CD14-positive monocyte (primary cell): ENCODE results near the gene SIGLEC9. TPM values are rescaled to one million over a fixed set of nuclear protein-coding genes. Genes with fewer than 3 reads are reported as not detected.

ENCODE experiments used
- DNase-seq, 3 donors: peaks; one replicate each; pipeline ENCODE4 v3.0.0-alpha.2; 2011 to 2022
- H2AFZ ChIP-seq: 2 replicates; pipeline ENCODE4 v1.6.0; 2012; ENCODE audit warnings: mild to moderate bottlenecking, low read depth, low read length, inconsistent platforms; ENCODE audit not compliant: insufficient read depth, poor library complexity, severe bottlenecking
- H3K27ac ChIP-seq, 2 donors: 1 replicate in 1 of 2; 2 replicates in 1 of 2; pipeline ENCODE4 v1.5.1; 2012 to 2013; ENCODE audit warnings: low read length in 2 of 2, control low read depth in 1 of 2, inconsistent platforms in 1 of 2, low read depth in 1 of 2, mild to moderate bottlenecking in 1 of 2
- H3K27me3 ChIP-seq, 2 donors: one replicate each; pipeline versions ENCODE4 v1.6.0 to v1.6.1; 2011 to 2013; ENCODE audit warnings: low read length in 2 of 2; ENCODE audit not compliant: control insufficient read depth in 2 of 2, insufficient read depth in 2 of 2
- H3K36me3 ChIP-seq, 2 donors: replicated peaks in 1 of 2; 1 replicate in 1 of 2; 2 replicates in 1 of 2; pipeline versions ENCODE4 v1.5.1 to v1.6.1; 2012 to 2013; ENCODE audit warnings: low read length in 2 of 2, control low read depth in 1 of 2, inconsistent platforms in 1 of 2, mild to moderate bottlenecking in 1 of 2; ENCODE audit not compliant: insufficient read depth in 2 of 2, control insufficient read depth in 1 of 2
- H3K4me1 ChIP-seq, 2 donors: 1 replicate in 1 of 2; 2 replicates in 1 of 2; pipeline versions ENCODE4 v1.5.1 to v1.6.1; 2012 to 2013; ENCODE audit warnings: low read length in 2 of 2, control low read depth in 1 of 2, inconsistent platforms in 1 of 2, mild to moderate bottlenecking in 1 of 2, moderate library complexity in 1 of 2; ENCODE audit not compliant: insufficient read depth in 2 of 2, control insufficient read depth in 1 of 2
- H3K4me2 ChIP-seq: replicated peaks from 2 replicates; pipeline ENCODE3; 2012; ENCODE audit warnings: low read length, moderate library complexity, mild to moderate bottlenecking; ENCODE audit not compliant: poor library complexity, severe bottlenecking; ENCODE audit errors: extremely low read depth
- H3K4me3 ChIP-seq, 3 experiments: fragments of 200-600 bp in 1 of 3; sonication (generic) in 1 of 3; replicated peaks in 1 of 3; 1 replicate in 2 of 3; 2 replicates in 1 of 3; pipeline ENCODE4 v1.5.1; 2011 to 2013; ENCODE audit warnings: low read length in 3 of 3, mild to moderate bottlenecking in 3 of 3, control low read depth in 2 of 3, low read depth in 2 of 3, inconsistent platforms in 1 of 3, moderate library complexity in 1 of 3
- H3K79me2 ChIP-seq: 2 replicates; pipeline ENCODE4 v1.6.0; 2012; ENCODE audit warnings: mild to moderate bottlenecking, control low read depth, inconsistent platforms, low read length, moderate library complexity; ENCODE audit not compliant: insufficient read depth
- H3K9ac ChIP-seq: 2 replicates; pipeline ENCODE4 v1.6.0; 2017; ENCODE audit warnings: low read length, mild to moderate bottlenecking; ENCODE audit not compliant: insufficient read depth, poor library complexity, severe bottlenecking
- H3K9me3 ChIP-seq, 2 donors: replicated peaks in 1 of 2; 1 replicate in 1 of 2; 2 replicates in 1 of 2; pipeline versions ENCODE4 v1.5.1 to v1.6.1; 2012 to 2013; ENCODE audit warnings: low read length in 2 of 2, control low read depth in 1 of 2; ENCODE audit not compliant: control insufficient read depth in 1 of 2, insufficient read depth in 1 of 2
- H4K20me1 ChIP-seq: 2 replicates; pipeline ENCODE4 v1.6.0; 2012; ENCODE audit warnings: mild to moderate bottlenecking, low read length, control low read depth, moderate library complexity; ENCODE audit not compliant: insufficient read depth
- H3K27ac Mint-ChIP-seq, 7 donors: one replicate each; pipeline ENCODE4 v1.8.0; 2020; ENCODE audit warnings: mild to moderate bottlenecking in 7 of 7, mixed read lengths in 7 of 7, moderate library complexity in 6 of 7, inconsistent platforms in 2 of 7
- H3K27me3 Mint-ChIP-seq, 3 donors: one replicate each; pipeline ENCODE4 v1.8.0; 2021 to 2022; ENCODE audit warnings: low read depth in 3 of 3, mild to moderate bottlenecking in 3 of 3, mixed read lengths in 3 of 3, moderate library complexity in 3 of 3, inconsistent platforms in 1 of 3
- H3K36me3 Mint-ChIP-seq, 2 donors: one replicate each; pipeline ENCODE4 v1.8.0; 2020; ENCODE audit warnings: mixed read lengths in 2 of 2, inconsistent platforms in 1 of 2, mild to moderate bottlenecking in 1 of 2
- H3K4me1 Mint-ChIP-seq: one replicate; pipeline ENCODE4 v1.8.0; 2020; ENCODE audit warnings: mild to moderate bottlenecking, mixed read lengths
- H3K4me3 Mint-ChIP-seq, 2 donors: one replicate each; pipeline ENCODE4 v1.8.0; 2020; ENCODE audit warnings: mild to moderate bottlenecking in 2 of 2, mixed read lengths in 2 of 2, moderate library complexity in 1 of 2
- H3K9me3 Mint-ChIP-seq, 7 donors: one replicate each; pipeline ENCODE4 v1.8.0; 2020 to 2022; ENCODE audit warnings: mixed read lengths in 7 of 7, mild to moderate bottlenecking in 6 of 7, moderate library complexity in 6 of 7, inconsistent platforms in 2 of 7
- CTCF ChIP-seq: fragments of 200-600 bp; IDR thresholded peaks from one replicate; pipeline ENCODE4 v1.8.0; 2022; ENCODE audit warnings: antibody characterized with exemption, mild to moderate bottlenecking
- WGBS: methylation state at CpG from one replicate; pipeline ENCODE4 v1.1.5; 2013; ENCODE audit warnings: missing lambda C conversion rate; ENCODE audit not compliant: insufficient coverage; 5-methylcytosine and 5-hydroxymethylcytosine counted together
- intact Hi-C, 2 donors: fragments of 100-400 bp; cut with micrococcal nuclease; formaldehyde crosslinking; loops; one replicate each; pipeline versions ENCODE4 v1.15.0 to v1.15.1; 2023
- polyA plus RNA-seq, 3 donors: library from polyadenylated mRNA; depleted of rRNA in 1 of 3; unstranded in 2 of 3; stranded (reverse) in 1 of 3; fragments of 300-500 nt in 2 of 3; fragments of >200 nt in 1 of 3; fragmentation: Illumina TruSeq in 2 of 3; gene quantifications; 1 replicate in 2 of 3; 2 replicates in 1 of 3; pipeline ENCODE4 v1.2.3, GENCODE V29; 2012 to 2021

The SIGLEC9 gene
- polyA plus RNA-seq, 3 donors: 87.5 to 137 (median 133) TPM

- no peaks in the 10 kb centered on the region for H3K36me3 ChIP-seq
- H3K27ac Mint-ChIP-seq: no peak overlapping the region
- no peak overlapping the region for H2AFZ ChIP-seq
- H3K9ac ChIP-seq: no peak overlapping the region
- no peak overlapping the region for H3K27ac ChIP-seq
- intact Hi-C loops: no loop called here
- H4K20me1 ChIP-seq: no peaks in the 10 kb centered on the region
- H3K79me2 ChIP-seq: no peaks in the 10 kb centered on the region
- no peak overlapping the region for H3K4me3 ChIP-seq
- H3K4me2 ChIP-seq: no peak overlapping the region
- H3K36me3 Mint-ChIP-seq: no peaks in the 10 kb centered on the region
- no peak for TF ChIP-seq CTCF
- no peaks in the 10 kb centered on the region for H3K27me3 ChIP-seq
- H3K27me3 Mint-ChIP-seq: peaks cover 10 to 33% (median 20%) of the 10 kb centered on the region in 3 donors
- no peak overlapping the region for H3K4me3 Mint-ChIP-seq
- 100% methylated on average over 1 of the region's 6 CpGs for WGBS
- no peaks in the 10 kb centered on the region for H3K4me1 Mint-ChIP-seq
- no peaks in the 10 kb centered on the region for H3K4me1 ChIP-seq
- H3K9me3 ChIP-seq: peaks cover 0 to 5% of the 10 kb centered on the region in 2 donors
- DNase-seq: no peak
- H3K9me3 Mint-ChIP-seq: peaks cover 0 to 8% (median 4%) of the 10 kb centered on the region in 7 donors
These were observed 46.0 kb upstream of the SIGLEC9 start for GRCh38 chr19:51078731-51079130.

GRCh38 chr19:51079481-51080110 is 45.1 kb upstream of the SIGLEC9 start:
- Mint-ChIP-seq H3K27me3 (peaks cover 10 to 30% (median 21%) of the 10 kb centered on the region in 3 donors), H3K4me1 (no peaks in the 10 kb centered on the region), H3K36me3 (no peaks in the 10 kb centered on the region), H3K9me3 (peaks cover 0 to 3% (median under 1%) of the 10 kb centered on the region in 7 donors), H3K4me3 (no peak overlapping the region), H3K27ac (no peak overlapping the region)
- no peaks in the 10 kb centered on the region for H3K79me2 ChIP-seq
- intact Hi-C loops: no loop called here
- 96% methylated on average over 24 of the region's 27 CpGs for WGBS
- no peaks in the 10 kb centered on the region for H3K27me3 ChIP-seq
- no peak for TF ChIP-seq CTCF
- no peak overlapping the region for H3K27ac ChIP-seq
- H3K9ac ChIP-seq: no peak overlapping the region
- no peak for DNase-seq
- no peaks in the 10 kb centered on the region for H4K20me1 ChIP-seq
- H3K4me2 ChIP-seq: no peak overlapping the region
- H3K36me3 ChIP-seq: no peaks in the 10 kb centered on the region
- H3K4me3 ChIP-seq: no peak overlapping the region
- no peaks in the 10 kb centered on the region for H3K4me1 ChIP-seq
- no peak overlapping the region for H2AFZ ChIP-seq
- H3K9me3 ChIP-seq: no peaks in the 10 kb centered on the region
